Skeletal muscle cell (primary cell): ENCODE results near the gene IFNA4.
"Not testable (repeated sequence)": the region's sequence is repeated elsewhere in the genome, so short reads cannot be mapped to it uniquely, and the experiment has no call there.

Source experiments
- DNase-seq: peaks from one replicate; pipeline ENCODE4 v3.0.0-alpha.2; 2010; ENCODE audit warnings: low read depth
- H3K4me3 ChIP-seq: 2 replicates; pipeline ENCODE4 v1.5.1; 2011; ENCODE audit warnings: low read depth, mild to moderate bottlenecking, control low read depth, low read length, moderate library complexity

Gene IFNA4

GRCh38 chr9:21187487-21187886, at the start of gene IFNA4:
Gene IFNA4, minus strand, starts transcription at chr9:21187587. Its CDS starts 56 bp downstream, at chr9:21187531.
- not testable (repeated sequence) for DNase-seq, H3K4me3 ChIP-seq

DNA sequence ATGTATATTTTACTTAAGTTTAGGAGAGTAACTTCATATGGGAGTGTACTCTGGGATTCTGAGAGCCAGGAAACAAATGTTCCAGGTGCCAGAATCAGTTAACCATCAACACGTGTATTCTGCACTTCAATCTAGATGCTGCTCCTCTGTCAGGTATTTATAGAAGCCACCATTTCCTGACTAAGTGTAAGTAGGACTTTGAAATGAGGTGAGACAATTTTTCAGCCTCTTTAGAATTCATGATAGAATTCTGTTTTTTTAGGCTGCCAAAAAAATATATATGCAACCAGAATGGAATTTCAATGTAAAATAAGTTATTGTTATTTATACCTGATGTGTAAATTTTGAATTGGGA, 49.0 kb upstream of the IFNA4 start:
- not testable (repeated sequence) for H3K4me3 ChIP-seq, DNase-seq

- DNase-seq = peak; percentile 8
- not testable (repeated sequence) for H3K4me3 ChIP-seq
Measured at GRCh38 chr9:21235468-21236359, 48.3 kb upstream of the IFNA4 start.

DNA sequence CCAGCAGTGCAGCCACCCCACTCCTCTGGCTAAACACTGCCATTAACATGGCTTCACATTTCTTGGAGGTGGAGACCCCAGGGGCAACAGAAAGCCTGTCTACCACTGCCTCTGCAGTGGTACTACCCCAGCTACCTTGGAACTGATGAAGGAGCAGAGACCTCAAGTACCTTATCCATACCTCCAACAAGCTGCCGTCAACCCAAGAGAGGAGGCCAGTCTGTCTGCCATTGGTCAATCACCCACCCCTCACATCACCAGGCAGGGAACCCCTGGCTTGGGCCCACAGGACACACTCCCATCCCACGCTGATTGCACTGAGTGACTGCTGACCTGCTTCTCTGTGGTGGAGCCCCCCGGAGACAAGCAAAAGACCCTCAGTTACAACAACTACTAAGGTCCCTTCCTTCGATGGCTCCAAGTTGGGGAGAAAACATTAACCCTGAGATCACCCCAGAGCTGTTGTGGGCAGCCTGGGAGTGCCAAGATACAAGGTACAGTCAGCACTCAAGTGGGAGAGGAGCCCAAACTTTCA, 46.8 kb upstream of the IFNA4 start:
- H3K4me3 ChIP-seq = no peak overlapping the region
- no peak for DNase-seq

GRCh38 chr9:21233258-21233657, 45.9 kb upstream of the IFNA4 start:
- no peak for DNase-seq
- no peak overlapping the region for H3K4me3 ChIP-seq

DNA sequence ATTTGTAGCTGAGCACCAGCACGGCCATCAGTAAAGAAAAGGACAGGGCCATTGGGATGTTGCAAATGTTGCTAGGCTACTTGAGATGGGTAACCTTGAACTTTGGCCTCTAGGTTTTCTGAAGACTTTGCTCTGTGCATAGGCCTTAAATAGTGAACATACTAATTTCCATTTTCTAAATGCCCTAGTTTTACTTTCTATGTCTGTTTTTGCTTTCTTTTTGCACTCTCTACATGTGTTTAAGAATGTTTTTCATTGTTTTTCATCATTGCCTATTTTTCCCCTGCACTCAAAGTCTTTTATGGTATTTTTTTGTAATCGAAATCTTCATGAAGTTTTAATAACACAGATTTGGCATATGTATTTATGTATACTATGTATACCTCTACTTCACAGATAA, 40.7 kb upstream of the IFNA4 start, which contains the start of gene IFNA17:
TSS of gene IFNA17 (minus strand) at position 101 of the 400 bp plus-strand sequence. CDS start at position 52, 49 bp downstream.
- DNase-seq = no peak
- no peak within 1 kb of the TSS for H3K4me3 ChIP-seq

GRCh38 chr9:21217211-21217610, 29.8 kb upstream of the IFNA4 start, which contains the start of gene IFNA16:
Gene IFNA16, minus strand, starts transcription at chr9:21217311. Its CDS starts 6 bp downstream, at chr9:21217305.
- DNase-seq, H3K4me3 ChIP-seq: not testable (repeated sequence)

- not testable (repeated sequence) for H3K4me3 ChIP-seq, DNase-seq
Measured at GRCh38 chr9:21213411-21214326, 26.3 kb upstream of the IFNA4 start.

DNA sequence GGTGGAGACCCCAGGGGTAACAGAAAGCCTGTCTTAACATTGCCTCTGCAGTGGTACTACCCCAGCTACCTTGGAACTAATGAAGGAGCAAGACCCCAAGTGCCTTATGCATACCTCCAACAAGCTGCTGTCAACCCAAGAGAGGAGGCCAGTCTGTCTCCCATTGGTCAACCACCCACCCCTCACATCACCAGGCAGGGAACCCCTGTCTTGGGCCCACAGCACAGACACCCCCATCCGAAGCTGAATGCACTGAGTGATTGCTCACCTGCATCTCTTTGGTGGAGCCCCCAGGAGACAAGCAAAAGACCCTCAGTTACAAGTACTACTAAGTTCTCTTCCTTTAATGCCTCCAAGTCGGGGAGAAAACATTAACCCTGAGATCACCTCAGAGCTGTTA, 24.8 kb upstream of the IFNA4 start:
- H3K4me3 ChIP-seq, DNase-seq: not testable (repeated sequence)

- DNase-seq, H3K4me3 ChIP-seq: not testable (repeated sequence)
Measured at GRCh38 chr9:21210782-21211181, 23.4 kb upstream of the IFNA4 start.

DNA sequence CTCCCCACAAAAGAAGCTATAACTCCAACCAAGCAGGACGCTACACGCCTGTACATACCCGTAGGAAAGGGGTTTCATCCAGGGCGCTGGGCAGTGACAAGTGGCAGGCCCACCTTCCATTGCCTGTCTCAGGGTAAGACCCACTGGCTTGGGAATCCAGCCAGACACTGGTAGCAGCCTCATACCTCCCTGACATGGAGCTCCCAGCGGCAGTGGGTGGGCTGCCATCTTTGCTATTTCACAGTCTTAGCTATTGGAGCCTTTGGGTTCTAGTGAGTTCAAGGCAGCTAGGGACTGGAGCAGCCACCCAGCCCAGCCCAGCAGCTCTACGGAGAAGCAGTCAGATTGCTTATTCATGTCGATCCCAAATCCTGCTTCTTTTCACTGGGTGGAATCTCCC, 22.9 kb upstream of the IFNA4 start:
- no peak overlapping the region for H3K4me3 ChIP-seq
- DNase-seq = no peak

- not testable (repeated sequence) for DNase-seq, H3K4me3 ChIP-seq
Measured at GRCh38 chr9:21207043-21207442, 19.7 kb upstream of the IFNA4 start, which contains the start of gene IFNA10. Gene IFNA10, minus strand, starts transcription at chr9:21207143. Its CDS starts 46 bp downstream, at chr9:21207097.

DNA sequence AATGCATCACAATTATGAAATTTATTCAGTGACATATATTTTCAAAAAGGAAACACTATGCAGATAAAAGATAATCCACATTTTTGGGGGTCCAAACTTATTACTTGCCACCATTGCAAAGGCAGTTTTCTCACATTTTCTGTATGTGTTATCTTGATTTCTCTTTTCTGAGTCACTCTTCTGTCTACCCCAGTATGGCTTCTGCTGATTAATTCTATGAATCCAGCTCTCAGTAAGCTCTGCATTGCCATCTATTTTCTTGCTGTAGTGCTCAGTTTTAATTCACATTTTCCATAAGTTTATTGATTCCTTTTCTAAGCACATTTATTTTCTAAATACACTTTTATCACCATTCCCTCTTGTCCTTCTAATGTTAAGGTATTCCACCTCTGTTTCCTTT, 17.8 kb upstream of the IFNA4 start:
- no peak for DNase-seq
- no peak overlapping the region for H3K4me3 ChIP-seq

GRCh38 chr9:21202105-21202504, 14.7 kb upstream of the IFNA4 start, which contains the start of gene IFNA7:
Gene IFNA7, minus strand, starts transcription at chr9:21202205. Its CDS starts 40 bp downstream, at chr9:21202165.
- not testable (repeated sequence) for H3K4me3 ChIP-seq, DNase-seq

DNA sequence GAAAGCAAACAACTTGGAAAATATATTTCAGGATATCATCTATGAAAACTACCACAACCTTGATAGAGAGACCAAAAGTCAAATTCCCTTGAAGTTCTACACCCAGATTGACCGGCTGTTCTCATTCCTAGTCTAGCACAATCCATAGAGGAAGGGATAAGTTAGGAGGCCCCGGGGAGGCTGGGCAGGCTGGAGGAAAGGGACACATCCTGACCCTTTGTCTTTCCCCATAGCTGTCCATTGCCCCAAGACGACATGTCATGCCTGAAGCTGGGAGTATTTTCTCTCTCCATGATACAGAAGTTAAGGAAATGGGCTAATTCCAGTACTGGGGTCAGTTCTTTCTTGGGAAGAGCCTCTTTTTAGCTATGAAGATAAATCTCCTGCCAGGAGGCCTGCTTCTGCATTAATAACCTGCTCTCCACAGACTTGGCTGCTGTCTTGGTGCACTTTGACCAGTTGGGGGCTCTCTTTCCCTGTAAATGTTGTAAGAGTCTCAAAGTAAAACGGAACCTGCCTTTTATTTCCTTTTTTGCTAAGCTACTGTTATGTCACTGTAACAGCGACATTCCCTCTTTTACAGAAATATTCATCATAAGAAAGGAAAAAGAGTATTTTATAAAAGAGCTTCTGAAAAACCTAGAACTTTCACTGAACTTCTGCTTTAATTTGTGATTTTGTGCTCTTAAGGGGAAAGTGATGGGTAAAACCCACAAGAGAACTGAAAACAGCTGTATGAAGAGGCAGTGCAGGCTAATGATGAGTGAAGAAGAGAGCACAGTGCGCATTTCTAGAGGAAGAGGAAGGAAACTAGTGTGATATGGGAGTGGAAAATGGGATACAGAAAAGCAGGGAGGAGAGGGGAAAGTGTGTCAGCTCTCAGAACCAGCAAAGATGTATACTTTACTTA, 7.7 kb upstream of the IFNA4 start:
- DNase-seq = not testable (repeated sequence)

GRCh38 chr9:21182810-21183736, 4.3 kb downstream of the IFNA4 start:
- DNase-seq, H3K4me3 ChIP-seq: not testable (repeated sequence)

More for the DNA sequence above, 7.7 kb upstream of the IFNA4 start:
- not testable (repeated sequence) for H3K4me3 ChIP-seq

DNA sequence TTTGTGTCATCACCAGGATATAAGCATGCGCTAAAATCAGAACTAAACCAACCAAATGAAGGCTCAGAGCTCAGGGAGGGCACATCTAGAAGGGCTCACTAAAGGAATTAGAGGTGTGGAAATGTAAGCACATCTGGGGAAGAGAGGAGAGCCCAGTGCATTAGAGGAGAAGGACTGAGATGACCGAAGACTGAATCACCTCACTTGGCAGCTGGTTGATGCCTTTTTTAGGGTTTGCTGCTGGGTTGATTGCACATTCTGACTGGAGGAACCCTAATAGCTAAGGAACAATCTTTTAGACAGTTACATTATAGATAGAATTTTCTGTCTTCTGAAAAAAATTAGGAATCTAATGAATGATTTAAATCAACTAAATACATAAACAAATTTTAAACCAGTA, 12.7 kb downstream of the IFNA4 start:
- no peak overlapping the region for H3K4me3 ChIP-seq
- DNase-seq = no peak
